OCI-LY3 (cell line): ENCODE data around the gene TOLLIP.

ENCODE experiments used
- H2AFZ ChIP-seq: fragments of 200-600, 300-600 bp; shearing (Covaris generic); 2 replicates; pipeline ENCODE4 v1.6.0; 2014; ENCODE audit warnings: antibody characterized with exemption, low read depth, low read length
- H3K27ac ChIP-seq: fragments of 200-600, 300-600 bp; sonication (generic); 2 replicates; pipeline ENCODE4 v1.5.1; 2014; ENCODE audit warnings: mild to moderate bottlenecking, low read length, moderate library complexity, mixed read lengths
- H3K27me3 ChIP-seq: fragments of 200-600, 300-600 bp; sonication (generic); 2 replicates; pipeline ENCODE4 v1.6.1; 2014; ENCODE audit warnings: low read depth, low read length, mixed read lengths
- H3K36me3 ChIP-seq: fragments of 200-600, 300-600 bp; sonication (generic); replicated peaks from 2 replicates; pipeline ENCODE3; 2014; ENCODE audit warnings: low read depth, low read length, mixed read lengths
- H3K4me1 ChIP-seq: fragments of 300-600, 200-600 bp; sonication (generic); 2 replicates; pipeline ENCODE4 v1.6.1; 2014; ENCODE audit warnings: low read length, mixed read lengths
- H3K4me2 ChIP-seq: fragments of 200-600, 300-600 bp; sonication (generic); 2 replicates; pipeline ENCODE4 v1.6.1; 2014; ENCODE audit warnings: low read length, mixed read lengths
- H3K4me3 ChIP-seq: fragments of 300-600, 200-600 bp; sonication (generic); 2 replicates; pipeline ENCODE4 v1.5.1; 2014; ENCODE audit warnings: antibody characterized with exemption, mild to moderate bottlenecking, low read length, moderate library complexity
- H3K79me2 ChIP-seq: fragments of 300-600, 200-600 bp; shearing (Covaris generic); 2 replicates; pipeline ENCODE4 v1.6.1; 2014; ENCODE audit warnings: mild to moderate bottlenecking, low read length, mixed read lengths
- H3K9ac ChIP-seq: fragments of 300-600, 200-600 bp; shearing (Covaris generic); 2 replicates; pipeline ENCODE4 v1.6.0; 2014; ENCODE audit warnings: mild to moderate bottlenecking, low read length, moderate library complexity
- H3K9me3 ChIP-seq: fragments of 200-600, 300-600 bp; shearing (Covaris generic); 2 replicates; pipeline ENCODE4 v1.6.1; 2014; ENCODE audit warnings: low read length, mixed read lengths; ENCODE audit not compliant: insufficient read depth
- H4K20me1 ChIP-seq: fragments of 200-600, 300-600 bp; sonication (generic); 2 replicates; pipeline ENCODE4 v1.6.1; 2016; ENCODE audit warnings: low read length, mixed read lengths; ENCODE audit not compliant: insufficient read depth
- CTCF ChIP-seq: fragments of 200-600, 300-600 bp; sonication (generic); IDR thresholded peaks from 2 replicates; pipeline ENCODE4 v1.5.1; 2014; ENCODE audit warnings: antibody characterized with exemption, low read length, low read depth
- EZH2phosphoT487 ChIP-seq: fragments of 200-600 bp; shearing (Covaris generic); IDR thresholded peaks from 2 replicates; pipeline ENCODE4 v1.6.1; 2018; ENCODE audit warnings: antibody characterized with exemption, mixed run types, low read depth

TOLLIP gene

GRCh38 chr11:1263010-1263409 is 46.4 kb downstream of the TOLLIP start:
- no peaks in the 10 kb centered on the region for H3K36me3 ChIP-seq
- no peaks in the 10 kb centered on the region for H4K20me1 ChIP-seq
- peaks cover 12% of the 10 kb centered on the region; the same call in 1 of the 2 replicates for H3K4me1 ChIP-seq
- H3K4me2 ChIP-seq, result peak overlapping the region; percentile 98
- peak overlapping the region; percentile 91 for H3K4me3 ChIP-seq
- H2AFZ ChIP-seq, result 0 out of 2 replicates have a peak overlapping the region, but pooled peaks have one; percentile 54
- H3K27ac ChIP-seq, result peak overlapping the region; percentile 40; the same call in 1 of the 2 replicates
- peak overlapping the region; percentile 66 for H3K9ac ChIP-seq
- H3K79me2 ChIP-seq, result no peaks in the 10 kb centered on the region
- no peak for TF ChIP-seq CTCF
- TF ChIP-seq EZH2phosphoT487, result no peak
- H3K27me3 ChIP-seq, result no peaks in the 10 kb centered on the region
- H3K9me3 ChIP-seq, result no peaks in the 10 kb centered on the region

- Histone ChIP-seq H3K27me3 (no peaks in the 10 kb centered on the region), H3K9me3 (no peaks in the 10 kb centered on the region), H2AFZ (0 out of 2 replicates have a peak overlapping the region, but pooled peaks have one; percentile 54), H3K27ac (peak overlapping the region; percentile 40), H3K9ac (peak overlapping the region; percentile 81), H3K4me1 (peaks cover 12% of the 10 kb centered on the region; the same call in 1 of the 2 replicates), H3K79me2 (no peaks in the 10 kb centered on the region), H4K20me1 (no peaks in the 10 kb centered on the region), H3K4me2 (peak overlapping the region; percentile 98), H3K4me3 (peak overlapping the region; percentile 91), H3K36me3 (no peaks in the 10 kb centered on the region)
- TF ChIP-seq EZH2phosphoT487 (no peak), CTCF (no peak)
Observed at GRCh38 chr11:1262172-1263006, 47.0 kb downstream of the TOLLIP start.

GRCh38 chr11:1261241-1262071 is 48.0 kb downstream of the TOLLIP start:
- no peak for TF ChIP-seq EZH2phosphoT487
- no peak for TF ChIP-seq CTCF
- Histone ChIP-seq H3K4me2 (peak overlapping the region; percentile 98), H3K27me3 (no peaks in the 10 kb centered on the region), H3K9ac (peak overlapping the region; percentile 81; the same call in 1 of the 2 replicates), H4K20me1 (no peaks in the 10 kb centered on the region), H3K4me3 (peak overlapping the region; percentile 91), H2AFZ (no peak overlapping the region), H3K36me3 (no peaks in the 10 kb centered on the region), H3K9me3 (no peaks in the 10 kb centered on the region), H3K27ac (no peak overlapping the region), H3K4me1 (peaks cover 12% of the 10 kb centered on the region; the same call in 1 of the 2 replicates), H3K79me2 (no peaks in the 10 kb centered on the region)

- Histone ChIP-seq H3K4me3 (no peak overlapping the region), H3K27ac (no peak overlapping the region), H4K20me1 (no peaks in the 10 kb centered on the region), H3K9ac (no peak overlapping the region), H3K4me1 (peaks cover 12% of the 10 kb centered on the region; the same call in 1 of the 2 replicates), H3K27me3 (no peaks in the 10 kb centered on the region), H2AFZ (no peak overlapping the region), H3K79me2 (no peaks in the 10 kb centered on the region), H3K36me3 (no peaks in the 10 kb centered on the region), H3K9me3 (no peaks in the 10 kb centered on the region), H3K4me2 (no peak overlapping the region)
- no peak for TF ChIP-seq CTCF
- no peak for TF ChIP-seq EZH2phosphoT487
Observed at GRCh38 chr11:1260620-1261019, 48.8 kb downstream of the TOLLIP start.
